Measurements from ENCODE around the gene EBI3.
"Not testable (repeated sequence)": the region's sequence is repeated elsewhere in the genome, so short reads cannot be mapped to it uniquely, and the experiment has no call there.

Gene EBI3

GRCh38 chr19:4185413-4186086 lies 43.8 kb upstream of the EBI3 start:
- in situ Hi-C loops (cut with MboI; ENCODE audit: low pct_unique_long_range_greater_than_20kb, low sequenced_read_pairs, unreplicated experiment): no loop called here
- TF ChIP-seq CTCF (IDR thresholded peaks at IDR 0.05; ENCODE audit: extremely low read depth, insufficient read depth, missing control alignments): no peak
- no peak for DNase-seq (ENCODE audit: low spot score)

- peak; percentile 87 for DNase-seq (ENCODE audit: low spot score)
- TF ChIP-seq CTCF (IDR thresholded peaks at IDR 0.05; ENCODE audit: extremely low read depth, insufficient read depth, missing control alignments): peak; percentile 79
- in situ Hi-C loops (cut with MboI; ENCODE audit: low pct_unique_long_range_greater_than_20kb, low sequenced_read_pairs, unreplicated experiment): no loop called here
Observed at GRCh38 chr19:4186087-4186993, 43.0 kb upstream of the EBI3 start.

GRCh38 chr19:4187313-4188122 lies 41.8 kb upstream of the EBI3 start:
- in situ Hi-C loops (cut with MboI; ENCODE audit: low pct_unique_long_range_greater_than_20kb, low sequenced_read_pairs, unreplicated experiment): no loop called here
- no peak for TF ChIP-seq CTCF (IDR thresholded peaks at IDR 0.05; ENCODE audit: extremely low read depth, insufficient read depth, missing control alignments)
- no peak for DNase-seq (ENCODE audit: low spot score)

- no peak for TF ChIP-seq CTCF (IDR thresholded peaks at IDR 0.05; ENCODE audit: extremely low read depth, insufficient read depth, missing control alignments)
- no peak for DNase-seq (ENCODE audit: low spot score)
- in situ Hi-C loops (cut with MboI; ENCODE audit: low pct_unique_long_range_greater_than_20kb, low sequenced_read_pairs, unreplicated experiment): no loop called here
Observed at GRCh38 chr19:4189641-4190040, 39.7 kb upstream of the EBI3 start.

GRCh38 chr19:4192537-4192936 lies 36.8 kb upstream of the EBI3 start:
- in situ Hi-C loops (cut with MboI; ENCODE audit: low pct_unique_long_range_greater_than_20kb, low sequenced_read_pairs, unreplicated experiment): not testable (repeated sequence)

GRCh38 chr19:4194353-4194752 lies 35.0 kb upstream of the EBI3 start:
- in situ Hi-C loops (cut with MboI; ENCODE audit: low pct_unique_long_range_greater_than_20kb, low sequenced_read_pairs, unreplicated experiment): no loop called here
- no peak for TF ChIP-seq CTCF (IDR thresholded peaks at IDR 0.05; ENCODE audit: extremely low read depth, insufficient read depth, missing control alignments)
- no peak for DNase-seq (ENCODE audit: low spot score)

More at GRCh38 chr19:4192537-4192936, 36.8 kb upstream of the EBI3 start:
- not testable (repeated sequence) for DNase-seq (ENCODE audit: low spot score)

Measured in GM13977 (cell line).